Stimulated activated CD4-positive, alpha-beta T cell treated with anti-CD3 and anti-CD28 coated beads, TNF-alpha, amount 100 ng/mL, for 48 hours (primary cell): ENCODE results near the gene IMMP2L.

Experiments used
- DNase-seq, 3 donors: peaks; one replicate each; pipeline ENCODE4 v3.0.0-alpha.2; 2020; ENCODE audit warnings: low read depth in 3 of 3

IMMP2L gene

DNA sequence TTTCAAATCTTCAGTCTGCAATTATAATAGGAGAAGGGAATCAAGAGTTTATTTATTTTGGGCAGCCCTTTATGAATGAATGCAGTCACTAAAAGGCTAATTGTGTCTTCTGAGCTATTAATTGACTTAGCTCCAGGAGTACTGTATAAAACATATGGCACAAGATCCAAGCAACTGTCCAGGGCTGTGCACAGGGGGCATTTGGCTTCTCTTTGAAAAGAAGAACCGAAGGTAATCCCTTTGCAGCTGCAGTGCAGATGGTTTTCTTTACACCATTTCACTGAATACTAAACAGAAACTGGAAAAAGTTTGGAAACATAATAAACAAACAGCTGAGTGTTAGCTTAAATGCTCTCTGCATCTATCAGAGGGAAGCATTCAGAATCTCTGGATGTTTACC, 753.9 kb downstream of the IMMP2L start:
- DNase-seq = no peak

DNA sequence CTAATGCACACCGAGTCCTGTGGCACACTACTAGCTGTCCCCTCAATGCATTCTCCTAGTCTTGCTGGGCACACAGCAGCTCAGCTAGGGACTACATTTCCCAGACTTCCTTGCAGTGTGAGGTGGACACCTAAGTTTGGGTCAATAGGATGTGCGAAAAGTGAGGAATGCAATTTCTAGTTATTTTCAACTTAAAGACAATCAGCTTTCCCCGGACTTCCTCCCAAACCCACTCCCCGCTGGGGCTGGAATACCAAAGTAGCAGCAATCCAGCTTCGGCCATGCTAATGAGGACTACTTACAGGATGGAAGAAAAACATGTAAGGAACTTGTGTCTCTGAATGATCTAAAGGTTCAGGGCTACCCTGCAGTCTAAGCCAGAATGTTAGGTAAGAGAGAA, 757.8 kb downstream of the IMMP2L start:
- no peak for DNase-seq

GRCh38 chr7:110803602-110804143, 758.6 kb downstream of the IMMP2L start:
- no peak for DNase-seq

DNA sequence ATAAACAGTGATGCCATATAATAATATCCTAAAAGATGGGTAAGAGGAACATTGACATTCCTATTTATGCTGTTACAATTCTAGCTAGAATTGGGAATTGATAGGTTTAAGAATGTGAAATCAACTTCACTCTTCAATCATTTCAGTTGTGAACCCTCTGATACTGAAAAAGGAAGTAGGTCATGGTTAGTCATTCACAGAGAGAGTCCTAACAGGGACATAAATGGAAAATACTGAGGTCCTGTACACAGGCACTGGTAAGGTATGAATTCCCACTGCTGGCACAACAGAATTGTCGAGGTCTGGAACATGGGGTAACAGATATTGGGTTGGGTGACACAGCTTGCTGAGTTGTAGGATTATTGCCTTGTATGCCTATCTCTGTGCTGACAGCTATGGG, 760.8 kb downstream of the IMMP2L start:
- no peak for DNase-seq

- no peak for DNase-seq
Measured at GRCh38 chr7:110800984-110801383, 761.3 kb downstream of the IMMP2L start.

DNA sequence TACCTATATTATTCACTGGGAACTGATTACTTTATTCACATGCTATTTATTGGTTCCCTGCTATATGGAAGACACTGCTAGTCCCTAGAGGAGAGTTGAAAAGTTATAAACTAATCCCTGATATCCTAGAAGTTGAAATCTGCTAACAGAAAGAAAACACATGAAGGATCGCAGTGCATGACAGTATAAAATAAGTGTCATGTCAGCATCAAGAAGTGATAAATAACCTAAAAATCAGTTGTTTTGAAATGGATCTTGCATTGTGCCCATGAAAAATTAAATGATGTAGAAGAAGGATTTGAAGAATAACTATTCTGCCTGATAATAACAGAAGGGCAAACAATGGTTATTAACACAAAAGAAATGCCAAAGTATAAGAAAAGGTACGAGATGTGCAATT, 764.6 kb downstream of the IMMP2L start:
- no peak for DNase-seq

- no peak for DNase-seq
Measured at GRCh38 chr7:110790992-110791391, 771.3 kb downstream of the IMMP2L start.

DNA sequence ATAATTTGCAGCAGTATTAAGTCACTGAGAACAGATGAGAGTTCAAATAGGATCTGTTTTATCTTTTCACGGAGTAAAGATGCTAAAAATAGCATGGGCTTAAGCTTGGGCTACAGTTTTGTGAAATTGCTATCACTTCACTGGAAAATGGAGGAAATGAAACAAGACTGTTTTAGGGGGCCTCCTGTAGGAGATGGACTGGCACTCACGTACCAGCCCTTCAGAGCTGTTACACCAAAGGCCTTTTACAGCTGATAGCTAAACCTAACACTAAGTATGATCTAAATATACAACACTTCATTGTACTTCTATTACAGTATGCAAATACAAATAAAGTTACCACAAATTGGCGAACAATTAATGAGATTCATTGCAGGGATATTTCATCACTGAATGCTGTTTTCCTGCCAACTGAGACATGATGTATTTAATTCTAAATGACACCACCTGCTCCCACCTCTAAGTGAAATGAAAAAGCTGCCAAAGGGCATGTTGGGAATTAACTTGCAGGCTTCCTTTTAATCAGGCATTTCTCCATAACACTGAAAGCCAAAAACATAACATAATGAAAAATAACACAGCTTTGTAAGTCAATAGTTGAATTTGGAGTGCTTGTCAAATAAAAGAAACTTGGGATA, 775.8 kb downstream of the IMMP2L start:
- no peak for DNase-seq

DNA sequence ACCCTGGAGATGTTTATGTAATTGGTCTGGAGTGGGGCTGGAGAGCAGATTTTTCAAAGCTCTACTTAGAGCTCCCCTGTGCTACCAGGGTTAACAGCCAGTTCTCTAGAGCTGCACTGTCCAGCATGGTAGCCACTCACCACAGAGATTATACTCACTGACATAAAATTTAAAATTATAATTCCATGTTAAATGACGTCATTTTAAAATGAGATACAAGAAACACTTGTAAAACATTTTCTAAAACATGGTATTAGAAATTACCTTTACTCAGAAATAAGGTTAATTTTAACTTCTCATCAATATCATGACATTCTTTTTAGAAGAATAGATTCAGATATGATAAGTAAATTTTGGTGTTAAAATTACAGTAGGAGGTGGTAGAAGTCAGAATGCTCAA, 777.5 kb downstream of the IMMP2L start:
- no peak for DNase-seq

DNA sequence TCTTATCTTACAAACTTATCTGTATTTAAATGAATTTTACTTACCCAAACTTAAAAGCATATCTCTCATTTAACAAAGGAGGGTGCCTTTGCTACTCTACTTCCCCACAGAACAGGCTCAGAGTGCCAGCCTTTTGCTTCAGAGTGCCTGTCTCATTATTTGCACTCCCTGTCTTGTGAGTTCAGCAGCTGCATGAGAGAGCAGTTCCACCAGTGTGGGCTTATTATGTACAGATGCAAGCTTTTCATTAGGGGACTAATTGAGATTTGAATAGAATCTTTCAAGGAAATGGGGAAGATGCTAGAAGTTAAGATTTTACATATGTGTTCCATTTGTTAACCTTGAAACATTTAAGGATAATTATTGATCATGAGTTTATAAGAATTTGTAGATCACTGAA, 781.6 kb downstream of the IMMP2L start:
- no peak for DNase-seq

DNA sequence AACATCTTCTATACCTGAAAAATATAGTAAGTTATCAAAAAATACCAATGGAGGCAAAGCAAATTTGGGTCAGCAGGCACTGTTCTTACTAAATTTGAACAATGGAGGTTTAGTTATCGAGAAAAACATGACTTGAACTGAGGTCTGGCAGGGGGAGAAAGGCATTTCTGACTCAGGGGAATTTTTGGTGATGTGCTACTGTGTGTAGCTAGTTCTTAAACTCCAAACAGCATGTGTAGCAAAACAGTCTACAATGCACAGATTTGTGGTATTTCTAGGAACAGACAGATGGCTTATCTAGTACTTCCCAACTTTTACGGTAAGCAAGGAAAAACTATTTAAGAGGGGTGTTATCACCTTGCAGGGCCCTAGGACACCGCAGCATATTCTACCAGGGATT, 783.0 kb downstream of the IMMP2L start:
- no peak for DNase-seq

- DNase-seq = no peak
Measured at GRCh38 chr7:110775046-110775445, 787.2 kb downstream of the IMMP2L start.

DNA sequence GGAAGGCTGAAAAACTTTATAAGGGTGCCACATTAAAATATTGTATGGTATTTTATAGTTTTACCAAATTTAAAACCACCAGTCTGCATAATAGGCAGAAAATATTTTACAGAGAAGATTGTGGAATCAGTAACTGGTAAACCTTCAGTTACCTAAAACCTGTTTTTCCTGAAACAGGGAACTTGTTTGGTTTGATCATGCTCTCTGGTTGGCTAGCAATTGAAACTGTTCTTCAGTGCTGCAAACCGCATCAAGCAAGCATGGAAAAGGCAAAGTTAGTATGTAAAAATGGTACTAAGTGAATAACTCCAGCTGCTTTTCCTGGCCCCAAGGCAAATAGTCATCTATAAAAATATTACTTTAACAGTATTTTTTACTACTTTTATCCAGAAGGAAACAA, 788.2 kb downstream of the IMMP2L start:
- DNase-seq = no peak

GRCh38 chr7:110772615-110773014, 789.7 kb downstream of the IMMP2L start:
- no peak for DNase-seq

GRCh38 chr7:110771717-110772116, 790.6 kb downstream of the IMMP2L start:
- no peak for DNase-seq

- no peak for DNase-seq
Measured at GRCh38 chr7:110767550-110768110, 794.7 kb downstream of the IMMP2L start.

DNA sequence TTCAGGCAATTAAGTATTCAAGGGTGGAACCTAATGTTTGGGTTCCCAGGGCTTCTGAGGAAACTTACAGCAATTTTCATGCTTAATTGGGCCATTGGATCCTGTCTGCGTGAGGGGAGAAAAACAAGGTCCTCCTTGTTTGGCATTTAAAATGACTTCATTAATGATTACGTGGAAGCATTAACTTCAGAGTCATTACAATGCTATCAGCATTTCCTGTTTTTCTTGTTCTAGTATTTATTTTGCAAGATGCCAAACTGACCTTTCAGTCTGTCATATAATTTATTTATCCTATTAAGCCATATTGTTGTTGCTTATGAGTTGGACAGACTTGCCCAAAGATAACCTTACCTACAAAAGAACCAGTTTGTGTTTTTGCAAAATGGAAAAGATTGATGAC, 795.4 kb downstream of the IMMP2L start:
- no peak for DNase-seq

- DNase-seq = no peak
Measured at GRCh38 chr7:110764852-110765251, 797.4 kb downstream of the IMMP2L start.

DNA sequence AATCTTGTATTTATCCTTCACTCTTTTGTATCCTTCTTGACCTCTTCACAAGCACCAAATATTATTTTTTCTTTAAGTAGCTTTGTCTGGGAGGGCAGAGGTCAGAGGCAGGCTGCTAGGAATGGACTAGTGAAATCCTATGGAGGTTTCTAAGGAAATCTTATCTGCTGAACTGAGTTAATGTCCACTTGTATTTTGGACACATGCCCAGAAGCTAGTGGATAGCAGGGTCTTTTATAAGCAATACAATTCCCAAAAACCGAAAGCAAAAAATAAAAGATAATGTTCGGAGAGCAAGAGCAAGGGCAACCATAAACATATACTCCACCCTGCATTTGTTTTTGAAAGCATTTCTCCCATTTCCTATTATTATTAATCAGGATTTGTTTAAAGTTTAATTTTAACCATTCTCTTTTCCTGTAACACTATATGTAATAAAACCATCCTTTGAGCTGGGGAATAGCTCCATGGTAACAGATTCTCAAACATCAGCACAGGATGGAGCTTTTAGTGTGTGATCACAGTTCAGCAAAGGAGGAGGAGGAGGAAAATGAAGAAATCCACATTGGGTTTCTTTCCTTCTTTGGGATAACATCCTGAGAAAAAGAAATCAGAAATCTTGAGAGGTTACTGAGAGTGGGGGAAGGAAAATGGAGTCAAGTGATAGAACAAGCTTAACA, 799.6 kb downstream of the IMMP2L start:
- DNase-seq = no peak

DNA sequence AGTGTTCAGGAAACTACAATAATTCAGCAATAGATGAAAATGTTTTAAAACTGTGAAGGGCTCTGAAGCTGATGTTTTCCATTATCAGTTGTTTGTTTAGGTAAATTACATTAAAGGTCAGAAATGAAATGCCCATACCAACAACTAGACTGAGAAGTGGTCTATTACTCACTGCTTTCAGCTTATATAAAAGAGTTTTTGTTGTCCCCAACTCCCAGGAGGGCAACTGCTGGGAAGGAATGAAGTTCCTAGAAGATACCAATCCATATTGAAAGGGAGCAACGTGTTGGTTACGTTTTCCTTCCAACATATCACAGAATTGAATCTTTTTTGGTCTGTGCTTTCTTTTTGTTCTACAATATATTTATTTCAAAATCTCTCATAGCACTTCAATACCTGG, 802.0 kb downstream of the IMMP2L start:
- DNase-seq = no peak

DNA sequence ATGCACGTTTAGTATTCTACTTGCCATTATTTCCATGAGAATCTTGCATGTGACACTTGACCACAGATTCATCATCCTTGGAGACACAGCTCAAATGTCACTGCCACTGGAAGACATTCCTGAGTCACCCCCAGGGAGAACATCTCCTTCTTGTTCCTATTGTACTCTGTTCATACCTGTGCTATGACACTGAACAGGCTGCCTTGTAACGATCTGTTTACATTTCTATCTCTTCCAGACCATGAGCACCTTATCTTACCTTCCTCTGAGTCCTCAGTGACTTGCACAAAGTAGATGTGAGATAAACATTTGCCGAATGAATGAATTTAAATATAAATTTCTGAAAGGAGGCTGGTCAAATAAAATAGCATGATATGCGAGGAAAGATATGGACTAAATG, 803.2 kb downstream of the IMMP2L start:
- no peak for DNase-seq

GRCh38 chr7:110754649-110755048, 807.6 kb downstream of the IMMP2L start:
- no peak for DNase-seq

DNA sequence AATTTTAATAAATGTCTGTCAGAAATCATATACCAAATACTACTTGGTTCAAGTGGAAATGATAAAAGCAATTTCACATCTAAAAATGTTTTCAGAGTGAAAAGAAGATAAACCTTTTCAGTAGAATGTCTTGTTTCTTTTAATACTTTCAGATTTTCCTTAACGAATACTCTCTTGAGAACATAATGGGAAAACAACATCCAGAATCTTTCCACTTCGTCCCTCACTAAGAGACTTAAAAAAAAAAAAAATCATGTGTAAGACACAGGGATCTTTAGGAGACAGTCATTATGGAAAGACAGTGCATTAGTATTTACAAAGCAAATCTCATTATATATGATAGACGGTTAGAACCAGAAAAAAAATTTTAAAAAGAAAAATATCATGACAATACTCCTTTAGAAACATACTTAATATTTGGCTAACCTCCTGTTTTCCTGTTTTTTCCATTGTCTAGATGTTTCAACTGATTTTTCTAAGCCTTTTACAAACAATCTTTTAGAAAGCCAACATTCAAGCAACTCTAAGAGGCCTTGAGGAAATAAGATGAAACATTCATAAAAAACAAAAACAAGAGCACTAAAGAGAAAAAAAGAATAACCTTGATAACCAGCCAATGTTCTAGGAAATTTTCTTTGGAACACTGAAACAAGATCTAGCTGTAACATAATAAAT, 811.2 kb downstream of the IMMP2L start:
- no peak for DNase-seq
